Nucleus accumbens (tissue), 56 donors: ENCODE data around the gene SIDT2.
"Not testable (repeated sequence)": the region's sequence is repeated elsewhere in the genome, so short reads cannot be mapped to it uniquely, and the experiment has no call there.

Experiments used
- DNase-seq, 56 donors: peaks; one replicate each; lab custom pipeline; 2025; lab: John Stamatoyannopoulos, UW

Gene SIDT2

GRCh38 chr11:117171404-117172061, 7.0 kb upstream of the SIDT2 start:
- DNase-seq = no peak

GRCh38 chr11:117172724-117173421, 5.7 kb upstream of the SIDT2 start:
- no peak for DNase-seq

- DNase-seq = peak in 30 of 56 donors; percentile 13 to 50 (median 28)
Observed at GRCh38 chr11:117175104-117175503, 3.4 kb upstream of the SIDT2 start.

GRCh38 chr11:117175781-117176180, 2.8 kb upstream of the SIDT2 start:
- DNase-seq = no peak

- DNase-seq = no peak
Observed at GRCh38 chr11:117176186-117176585, 2.4 kb upstream of the SIDT2 start.

GRCh38 chr11:117177534-117178209, 871 bp upstream of the SIDT2 start:
- DNase-seq = no peak

GRCh38 chr11:117179048-117179999, 781 bp downstream of the SIDT2 start:
- DNase-seq = peak in 17 of 56 donors; percentile 20 to 71 (median 44)

- DNase-seq = no peak
Observed at GRCh38 chr11:117180020-117180419, 1.5 kb downstream of the SIDT2 start.

- DNase-seq = peak in 52 of 56 donors; percentile 15 to 85 (median 58)
Observed at GRCh38 chr11:117180661-117181585, 2.4 kb downstream of the SIDT2 start.

GRCh38 chr11:117181586-117182550, 3.3 kb downstream of the SIDT2 start:
- no peak for DNase-seq

GRCh38 chr11:117182551-117182935, 4.0 kb downstream of the SIDT2 start:
- no peak for DNase-seq

- DNase-seq = not testable (repeated sequence)
Observed at GRCh38 chr11:117183178-117183577, 4.6 kb downstream of the SIDT2 start.

GRCh38 chr11:117183724-117184349, 5.3 kb downstream of the SIDT2 start:
- no peak for DNase-seq

- DNase-seq = no peak
Observed at GRCh38 chr11:117185736-117186430, 7.3 kb downstream of the SIDT2 start.

GRCh38 chr11:117186431-117186761, 7.9 kb downstream of the SIDT2 start:
- DNase-seq = no peak

- DNase-seq = no peak
Observed at GRCh38 chr11:117187007-117187406, 8.5 kb downstream of the SIDT2 start.

GRCh38 chr11:117187428-117187798, 8.9 kb downstream of the SIDT2 start:
- DNase-seq = no peak
